ENCODE measurements around the gene SLC22A23.

GRCh38 chr6:3251462-3252314 is 205.2 kb downstream of the SLC22A23 start:
- peak; percentile 95 for TF ChIP-seq CTCF (conservative IDR thresholded peaks at IDR 0.05; ENCODE audit: low read depth, low read length)
- no peak for TF ChIP-seq EZH2 (IDR thresholded peaks at IDR 0.05; ENCODE audit: low read length, unreplicated experiment)

Data from PC-3 (cell line).